SU-DHL-6 (cell line): ENCODE results near the gene FMN1.

Experiments
- EZH2phosphoT487 ChIP-seq: fragments of 200-600 bp; sonication (generic), shearing (Covaris generic); conservative IDR thresholded peaks from 2 replicates; pipeline ENCODE4 v1.6.1; 2018; ENCODE audit warnings: mild to moderate bottlenecking, antibody characterized with exemption, low read length, moderate library complexity, mixed read lengths
- TF ChIP-seq, protein P1 (sequence below): fragments of 200-600 bp; sonication (generic); IDR thresholded peaks from one replicate; pipeline ENCODE4 v1.5.1; 2017; ENCODE audit warnings: antibody characterized with exemption, mild to moderate bottlenecking, low read length, moderate library complexity; ENCODE audit not compliant: insufficient read depth, poor library complexity, severe bottlenecking

DNA sequence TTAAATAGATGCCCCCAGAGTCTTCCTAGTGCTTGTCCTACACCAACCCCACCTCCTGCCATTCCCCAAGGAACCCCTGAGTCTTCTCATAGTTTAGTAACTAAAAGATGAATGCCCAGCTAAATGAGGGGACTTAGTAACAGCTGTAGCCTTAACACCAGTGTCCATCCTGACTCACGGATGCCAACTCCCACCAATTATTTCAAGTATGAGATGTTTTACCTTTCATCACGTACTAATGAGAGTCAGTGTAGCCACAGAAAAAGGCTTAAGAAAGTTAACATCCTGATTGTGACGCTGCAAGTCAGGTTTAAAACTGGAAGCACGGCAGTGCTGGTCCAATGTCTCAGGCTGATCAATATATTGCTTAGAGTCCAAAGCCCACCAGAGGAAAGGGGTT is 109.9 kb downstream of the FMN1 start:
- TF ChIP-seq, protein P1, sequence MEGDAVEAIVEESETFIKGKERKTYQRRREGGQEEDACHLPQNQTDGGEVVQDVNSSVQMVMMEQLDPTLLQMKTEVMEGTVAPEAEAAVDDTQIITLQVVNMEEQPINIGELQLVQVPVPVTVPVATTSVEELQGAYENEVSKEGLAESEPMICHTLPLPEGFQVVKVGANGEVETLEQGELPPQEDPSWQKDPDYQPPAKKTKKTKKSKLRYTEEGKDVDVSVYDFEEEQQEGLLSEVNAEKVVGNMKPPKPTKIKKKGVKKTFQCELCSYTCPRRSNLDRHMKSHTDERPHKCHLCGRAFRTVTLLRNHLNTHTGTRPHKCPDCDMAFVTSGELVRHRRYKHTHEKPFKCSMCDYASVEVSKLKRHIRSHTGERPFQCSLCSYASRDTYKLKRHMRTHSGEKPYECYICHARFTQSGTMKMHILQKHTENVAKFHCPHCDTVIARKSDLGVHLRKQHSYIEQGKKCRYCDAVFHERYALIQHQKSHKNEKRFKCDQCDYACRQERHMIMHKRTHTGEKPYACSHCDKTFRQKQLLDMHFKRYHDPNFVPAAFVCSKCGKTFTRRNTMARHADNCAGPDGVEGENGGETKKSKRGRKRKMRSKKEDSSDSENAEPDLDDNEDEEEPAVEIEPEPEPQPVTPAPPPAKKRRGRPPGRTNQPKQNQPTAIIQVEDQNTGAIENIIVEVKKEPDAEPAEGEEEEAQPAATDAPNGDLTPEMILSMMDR: no peak
- no peak for TF ChIP-seq EZH2phosphoT487
